Ascending aorta (tissue), 2 donors: Measurements from ENCODE around the gene RPTOR. TPM values are rescaled to one million over a fixed set of nuclear protein-coding genes. Genes with fewer than 3 reads are reported as not detected.

ENCODE experiments used
- DNase-seq, 2 donors: peaks; one replicate each; pipeline ENCODE4 v3.0.0-alpha.2; 2019; ENCODE audit warnings: low spot score in 2 of 2
- H3K27ac ChIP-seq, 2 donors: fragments of 200-600 bp; sonication (generic); one replicate each; pipeline ENCODE4 v1.5.1; 2016 to 2017; ENCODE audit warnings: mild to moderate bottlenecking in 1 of 2
- H3K27me3 ChIP-seq: fragments of 200-600 bp; sonication (generic); one replicate; pipeline ENCODE4 v1.5.1; 2017
- H3K36me3 ChIP-seq, 2 donors: fragments of 200-600 bp; sonication (generic); one replicate each; pipeline ENCODE4 v1.5.1; 2016
- H3K4me1 ChIP-seq, 2 donors: fragments of 200-600 bp; sonication (generic); one replicate each; pipeline ENCODE4 v1.5.1; 2016 to 2017; ENCODE audit warnings: mild to moderate bottlenecking in 1 of 2
- H3K4me3 ChIP-seq, 2 donors: fragments of 200-600 bp; sonication (generic); one replicate each; pipeline ENCODE4 v1.5.1; 2016 to 2017; ENCODE audit warnings: mild to moderate bottlenecking in 1 of 2
- H3K9me3 ChIP-seq, 2 donors: fragments of 200-600 bp; sonication (generic); one replicate each; pipeline ENCODE4 v1.5.1; 2016
- intact Hi-C: fragments of 100-400 bp; cut with DNase I; formaldehyde crosslinking; loops from one replicate; pipeline ENCODE4 v1.15.1; 2023
- total RNA-seq: library from RNA; depleted of rRNA; stranded (reverse); fragments of >200 nt; gene quantifications from one replicate; pipeline ENCODE4 v1.1.0, GENCODE V29; 2016
- TF ChIP-seq, protein P1 (sequence below), 3 experiments: fragments of 200-600 bp in 2 of 3; fragments of 450-650 bp in 1 of 3; sonication (generic) in 2 of 3; IDR thresholded peaks; one replicate each; pipeline ENCODE4 v1.5.1; 2016 to 2019; ENCODE audit warnings: antibody characterized with exemption in 3 of 3, mild to moderate bottlenecking in 1 of 3, moderate library complexity in 1 of 3

The RPTOR gene
- total RNA-seq, 1 donor from 2014 or later = 36.1 TPM

DNA sequence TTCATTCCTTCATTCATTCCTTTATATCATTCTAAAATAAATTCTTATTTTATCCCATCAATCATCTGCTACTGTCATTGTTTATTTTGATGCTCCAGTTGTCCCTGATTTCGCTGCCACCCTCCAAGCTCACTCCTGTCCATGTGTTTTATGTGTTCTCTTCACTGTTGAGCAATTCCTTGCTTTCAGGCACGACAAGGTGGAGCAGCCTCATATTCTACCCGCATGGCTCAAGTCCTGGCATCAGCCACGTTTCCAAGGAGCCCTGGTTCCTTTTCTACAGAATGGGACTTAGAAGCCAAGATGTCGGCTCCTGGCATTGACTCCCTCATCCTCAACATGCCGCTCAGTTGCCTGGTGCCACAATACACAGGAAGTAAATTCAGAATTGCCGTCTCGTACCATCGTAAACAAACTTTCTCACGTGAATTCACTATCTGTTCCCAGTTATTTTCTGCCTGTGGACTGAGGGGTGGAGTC is 139.0 kb downstream of the RPTOR start:
- H3K36me3 ChIP-seq = peaks cover 0 to 4% of the 10 kb centered on the region in 2 donors
- H3K9me3 ChIP-seq = no peaks in the 10 kb centered on the region
- no peaks in the 10 kb centered on the region for H3K4me1 ChIP-seq
- TF ChIP-seq, protein P1, sequence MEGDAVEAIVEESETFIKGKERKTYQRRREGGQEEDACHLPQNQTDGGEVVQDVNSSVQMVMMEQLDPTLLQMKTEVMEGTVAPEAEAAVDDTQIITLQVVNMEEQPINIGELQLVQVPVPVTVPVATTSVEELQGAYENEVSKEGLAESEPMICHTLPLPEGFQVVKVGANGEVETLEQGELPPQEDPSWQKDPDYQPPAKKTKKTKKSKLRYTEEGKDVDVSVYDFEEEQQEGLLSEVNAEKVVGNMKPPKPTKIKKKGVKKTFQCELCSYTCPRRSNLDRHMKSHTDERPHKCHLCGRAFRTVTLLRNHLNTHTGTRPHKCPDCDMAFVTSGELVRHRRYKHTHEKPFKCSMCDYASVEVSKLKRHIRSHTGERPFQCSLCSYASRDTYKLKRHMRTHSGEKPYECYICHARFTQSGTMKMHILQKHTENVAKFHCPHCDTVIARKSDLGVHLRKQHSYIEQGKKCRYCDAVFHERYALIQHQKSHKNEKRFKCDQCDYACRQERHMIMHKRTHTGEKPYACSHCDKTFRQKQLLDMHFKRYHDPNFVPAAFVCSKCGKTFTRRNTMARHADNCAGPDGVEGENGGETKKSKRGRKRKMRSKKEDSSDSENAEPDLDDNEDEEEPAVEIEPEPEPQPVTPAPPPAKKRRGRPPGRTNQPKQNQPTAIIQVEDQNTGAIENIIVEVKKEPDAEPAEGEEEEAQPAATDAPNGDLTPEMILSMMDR (IDR thresholded peaks at IDR 0.05) = no peak
- no peak overlapping the region for H3K4me3 ChIP-seq
- intact Hi-C loops = no loop called here
- no peak overlapping the region for H3K27ac ChIP-seq
- no peak for DNase-seq
- H3K27me3 ChIP-seq = no peaks in the 10 kb centered on the region

DNA sequence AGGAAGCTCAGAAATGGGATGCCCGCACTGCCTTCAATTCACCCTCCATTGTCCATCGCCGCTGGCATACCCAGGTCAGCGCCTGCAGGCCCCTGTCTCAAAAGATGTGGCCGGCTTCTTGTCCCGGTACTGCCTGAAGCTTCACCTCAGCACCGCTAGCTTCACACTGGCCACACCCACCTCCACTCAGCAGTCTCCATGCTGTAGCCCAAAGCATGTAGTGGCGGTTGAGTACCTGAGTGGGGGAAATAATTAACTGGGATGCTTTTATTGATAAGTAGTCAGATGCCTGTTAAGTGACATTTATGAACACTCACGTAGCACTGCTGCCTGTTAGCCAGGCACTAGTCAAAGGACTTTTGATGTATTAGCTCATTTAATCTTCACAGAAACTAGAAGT is 143.2 kb downstream of the RPTOR start:
- TF ChIP-seq, protein P1 (IDR thresholded peaks at IDR 0.05) = no peak
- Histone ChIP-seq H3K4me1 (no peaks in the 10 kb centered on the region), H3K36me3 (peaks cover 0 to 4% of the 10 kb centered on the region in 2 donors), H3K9me3 (no peaks in the 10 kb centered on the region), H3K27me3 (no peaks in the 10 kb centered on the region), H3K27ac (no peak overlapping the region), H3K4me3 (no peak overlapping the region)
- intact Hi-C loops = no loop called here
- DNase-seq = no peak

DNA sequence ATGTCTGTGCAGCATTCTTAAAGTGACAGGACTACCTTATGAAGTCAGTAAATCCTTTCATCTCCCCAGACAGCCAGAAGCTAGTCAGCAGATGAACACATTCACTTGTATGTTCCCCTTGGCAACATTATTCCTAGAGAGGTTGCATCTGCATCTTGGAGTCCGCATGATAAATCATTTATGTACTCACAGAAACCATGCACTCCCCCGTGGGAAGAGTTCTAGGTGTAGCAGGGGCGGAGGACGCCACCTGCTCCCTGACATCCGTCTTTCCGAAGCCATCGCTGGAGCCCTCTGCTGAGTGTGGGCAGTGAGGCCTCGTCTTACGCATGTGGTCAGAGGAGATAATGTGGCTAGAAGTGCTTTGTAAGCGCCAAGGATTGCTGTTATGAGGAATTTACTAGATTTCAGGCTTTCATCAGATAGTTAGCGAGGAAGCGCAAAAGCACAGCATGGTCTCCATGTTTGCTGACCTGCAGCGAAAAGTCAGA is 144.5 kb downstream of the RPTOR start:
- intact Hi-C loops = no loop called here
- DNase-seq = no peak
- Histone ChIP-seq H3K4me1 (no peaks in the 10 kb centered on the region), H3K27ac (no peak overlapping the region), H3K4me3 (no peak overlapping the region), H3K36me3 (no peaks in the 10 kb centered on the region), H3K27me3 (no peaks in the 10 kb centered on the region), H3K9me3 (no peaks in the 10 kb centered on the region)
- TF ChIP-seq, protein P1 (IDR thresholded peaks at IDR 0.05) = no peak

DNA sequence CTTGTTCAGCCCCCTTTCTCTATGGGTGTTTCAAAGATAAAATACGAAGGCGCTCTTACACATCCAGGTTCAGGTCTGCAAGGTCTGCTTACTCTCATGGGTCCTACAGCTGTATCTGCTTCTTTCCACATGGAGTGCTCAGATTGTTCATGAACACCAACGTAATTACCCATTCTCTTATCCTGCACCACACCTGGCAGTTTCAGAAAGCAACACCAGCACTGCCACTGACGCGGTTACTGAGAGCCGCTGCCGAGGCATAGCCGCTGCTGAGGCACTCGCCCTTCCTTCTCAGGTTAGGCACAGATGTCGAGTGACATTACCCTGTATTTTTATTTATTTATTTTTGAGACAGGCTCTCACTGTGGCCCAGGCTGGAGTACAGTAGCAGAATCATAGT is 147.1 kb downstream of the RPTOR start:
- Histone ChIP-seq H3K27ac (no peak overlapping the region), H3K4me3 (no peak overlapping the region), H3K9me3 (no peaks in the 10 kb centered on the region), H3K27me3 (no peaks in the 10 kb centered on the region), H3K36me3 (no peaks in the 10 kb centered on the region), H3K4me1 (no peaks in the 10 kb centered on the region)
- TF ChIP-seq, protein P1 (IDR thresholded peaks at IDR 0.05) = no peak
- no peak for DNase-seq
- intact Hi-C loops = no loop called here

DNA sequence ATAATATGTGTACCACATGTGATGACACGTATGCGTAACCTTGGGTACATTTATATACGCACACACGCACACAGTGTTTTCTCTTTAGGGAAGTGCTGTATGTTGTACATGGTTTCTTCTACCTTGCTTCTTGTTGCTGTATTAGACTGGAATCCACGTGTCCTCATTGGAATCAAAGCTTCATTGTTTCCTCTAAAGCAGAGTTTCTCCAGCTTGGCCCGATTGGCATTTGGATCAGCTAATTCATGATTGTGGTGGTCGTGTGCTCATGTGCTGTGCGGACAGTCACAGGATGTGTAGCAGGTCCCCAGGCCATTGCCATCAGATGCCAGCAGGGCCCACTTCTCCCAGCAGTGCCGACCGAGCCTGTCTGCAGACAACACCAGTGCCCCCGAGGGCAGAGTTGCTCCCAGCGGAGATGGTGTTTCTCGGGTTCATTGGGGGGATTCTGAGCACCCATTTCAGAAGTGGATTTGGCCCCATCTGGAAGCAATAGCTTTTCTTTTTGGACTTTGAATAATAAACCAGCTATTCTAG is 148.4 kb downstream of the RPTOR start:
- Histone ChIP-seq H3K36me3 (no peaks in the 10 kb centered on the region), H3K27me3 (no peaks in the 10 kb centered on the region), H3K4me1 (no peaks in the 10 kb centered on the region), H3K4me3 (no peak overlapping the region), H3K9me3 (no peaks in the 10 kb centered on the region), H3K27ac (no peak overlapping the region)
- intact Hi-C loops = no loop called here
- TF ChIP-seq, protein P1 (IDR thresholded peaks at IDR 0.05) = no peak
- DNase-seq = no peak

GRCh38 chr17:80693511-80693910 is 148.9 kb downstream of the RPTOR start:
- Histone ChIP-seq H3K36me3 (no peaks in the 10 kb centered on the region), H3K27ac (no peak overlapping the region), H3K27me3 (no peaks in the 10 kb centered on the region), H3K4me3 (no peak overlapping the region), H3K4me1 (no peaks in the 10 kb centered on the region), H3K9me3 (no peaks in the 10 kb centered on the region)
- no peak for DNase-seq
- intact Hi-C loops = no loop called here
- TF ChIP-seq, protein P1 (IDR thresholded peaks at IDR 0.05) = no peak
